Anterior cingulate cortex (tissue), 58 donors: ENCODE results near the gene CCL24.
"Not testable (repeated sequence)": the region's sequence is repeated elsewhere in the genome, so short reads cannot be mapped to it uniquely, and the experiment has no call there.

Experiments used
- DNase-seq, 58 donors: peaks; one replicate each; lab custom pipeline; 2025; lab: John Stamatoyannopoulos, UW

CCL24 gene

DNA sequence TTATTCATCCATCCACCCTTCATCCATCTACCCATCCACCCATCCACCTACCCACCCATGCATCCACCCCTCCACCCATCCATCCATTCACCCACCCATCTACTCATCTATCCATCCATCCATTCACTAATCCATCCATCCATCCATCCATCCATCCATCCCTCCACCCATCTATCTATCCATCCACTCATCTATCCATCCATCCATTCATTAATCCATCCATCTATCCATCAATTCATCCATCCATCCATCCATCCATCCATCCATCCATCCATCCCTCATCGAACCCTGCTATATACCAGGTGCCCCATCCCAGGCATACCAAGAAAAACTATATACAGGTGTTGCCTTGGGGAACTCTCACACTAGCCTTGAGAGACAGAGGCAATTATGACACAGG is 7.1 kb upstream of the CCL24 start:
- DNase-seq: no peak

DNA sequence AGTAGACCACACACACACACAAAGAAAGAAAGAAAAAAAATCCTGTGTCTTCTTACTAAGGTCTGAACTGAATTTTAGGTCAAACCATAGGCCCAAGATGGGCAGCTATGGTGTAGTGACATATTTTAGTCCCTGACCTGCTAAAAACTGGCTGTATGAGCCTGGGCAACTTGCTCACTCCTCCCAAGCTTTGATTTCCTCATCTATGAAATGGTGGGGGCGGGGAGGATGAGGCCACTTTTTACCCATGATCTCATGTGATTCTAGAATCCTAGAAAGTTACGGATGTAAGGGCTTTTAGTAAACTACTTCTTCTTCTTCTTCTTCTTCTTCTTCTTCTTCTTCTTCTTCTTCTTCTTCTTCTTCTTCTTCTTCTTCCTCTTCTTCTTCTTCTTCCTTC is 6.1 kb upstream of the CCL24 start:
- no peak for DNase-seq

DNA sequence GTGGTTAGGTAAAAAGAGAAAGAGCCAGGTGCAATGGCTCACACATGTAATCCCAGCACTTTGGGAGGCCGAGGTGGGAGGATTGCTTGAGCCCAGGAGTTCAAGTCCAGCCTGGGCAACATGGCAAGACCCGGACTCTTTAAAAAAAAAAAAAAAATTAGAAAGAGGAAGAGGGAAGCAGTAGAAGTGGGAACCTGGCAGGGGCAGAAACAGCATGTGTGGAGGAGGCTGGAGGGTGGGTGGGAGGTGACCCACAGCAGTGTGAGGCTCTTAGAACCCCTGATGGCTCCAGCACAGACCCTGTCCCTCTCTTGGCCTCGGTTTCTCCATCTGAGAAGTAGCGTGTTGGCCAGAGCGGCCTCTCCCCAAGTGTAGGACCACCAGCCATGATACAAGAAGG is 4.9 kb upstream of the CCL24 start:
- DNase-seq: no peak

DNA sequence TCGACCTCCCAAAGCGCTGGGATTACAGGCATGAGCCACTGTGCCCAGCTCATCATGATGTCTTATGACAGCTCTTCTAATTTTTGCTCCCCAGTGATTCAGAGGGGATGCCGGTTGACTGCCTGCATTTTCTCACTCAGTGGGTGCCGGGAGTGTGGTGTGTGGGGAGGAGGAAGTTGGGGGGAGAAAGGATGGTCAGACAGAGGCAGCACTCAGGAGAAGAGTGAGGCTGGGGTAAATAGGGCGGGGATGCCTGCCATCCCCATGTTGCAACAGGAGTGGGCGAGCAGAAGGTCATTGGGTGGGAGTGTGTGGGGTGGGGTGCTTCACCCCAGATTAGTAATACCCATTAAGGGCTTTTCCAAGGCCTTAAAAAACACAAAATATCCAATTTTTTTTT is 3.5 kb upstream of the CCL24 start:
- no peak for DNase-seq

DNA sequence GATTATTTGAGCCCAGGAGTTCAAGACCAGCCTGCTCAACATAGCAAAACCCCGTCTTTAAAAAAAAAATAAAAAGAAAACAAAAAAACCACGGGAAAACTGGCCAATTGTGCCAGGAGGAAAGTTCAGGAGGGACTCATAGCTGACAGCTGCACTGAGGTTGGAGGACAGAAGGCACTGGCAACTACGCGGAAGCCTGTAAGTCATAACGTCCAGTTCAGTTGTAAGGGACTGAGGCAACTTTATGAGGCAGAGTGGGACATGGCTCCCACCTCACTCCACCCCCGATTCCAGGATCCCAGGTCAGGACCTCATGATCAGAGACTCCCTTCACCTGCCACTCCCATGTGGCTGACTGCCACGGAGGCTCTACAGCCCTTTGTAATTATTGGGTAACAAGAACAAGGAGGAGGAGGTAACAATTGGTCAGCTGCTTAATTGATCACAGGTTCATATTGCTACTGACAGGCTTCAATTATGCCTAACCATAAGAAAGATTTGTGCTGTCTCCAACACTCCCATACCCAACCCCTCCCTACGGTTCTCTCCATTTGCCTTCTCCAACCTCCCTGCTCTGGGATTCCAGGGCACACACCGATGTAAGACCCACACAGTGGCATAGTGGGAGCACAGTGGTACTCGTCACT is 1.9 kb upstream of the CCL24 start:
- no peak for DNase-seq

DNA sequence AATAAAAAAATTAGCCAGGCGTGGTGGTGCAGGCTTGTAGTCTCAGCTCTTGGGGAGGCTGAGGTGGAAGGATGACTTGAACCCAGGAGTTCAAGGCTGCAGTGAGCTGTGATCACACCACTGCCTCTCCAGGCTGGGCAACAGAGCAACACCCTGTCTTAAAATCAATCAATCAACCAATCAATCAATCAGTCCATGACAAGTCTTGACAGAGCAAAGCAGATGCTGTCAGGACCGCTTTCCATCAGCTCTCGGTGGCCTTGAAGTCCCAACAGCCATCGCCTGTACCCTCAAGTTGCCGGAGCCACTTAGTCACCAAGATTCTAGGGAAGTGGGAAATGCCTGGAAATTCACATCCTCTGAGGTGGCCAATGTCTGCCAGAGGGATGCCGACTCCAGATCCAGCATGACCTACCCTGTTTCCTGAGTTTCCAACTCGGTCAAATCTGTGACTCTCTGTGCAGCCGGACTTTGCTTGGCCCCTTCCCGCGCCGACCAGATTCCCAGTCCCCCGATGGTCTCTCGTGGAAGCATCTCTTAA is 871 bp upstream of the CCL24 start:
- no peak for DNase-seq

DNA sequence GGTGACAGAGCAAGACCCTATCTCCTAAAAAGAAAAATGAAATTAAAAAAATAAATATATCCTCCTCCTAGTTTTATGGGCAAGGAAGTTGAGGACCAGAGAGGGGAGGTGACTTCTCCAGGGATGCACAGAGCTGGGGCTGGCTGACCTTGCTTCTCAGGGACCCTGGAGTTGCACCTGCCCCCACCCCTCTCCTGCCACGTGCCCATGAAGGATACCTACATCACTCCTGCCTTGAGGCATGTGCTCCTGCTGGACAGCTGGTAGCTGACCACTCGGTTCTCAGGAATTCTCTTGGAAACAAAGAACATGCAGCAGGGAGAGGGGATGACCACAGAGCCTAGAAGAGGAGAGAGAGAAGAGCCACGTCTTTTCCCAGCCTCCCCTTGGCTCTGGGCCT is 522 bp downstream of the CCL24 start:
- no peak for DNase-seq

DNA sequence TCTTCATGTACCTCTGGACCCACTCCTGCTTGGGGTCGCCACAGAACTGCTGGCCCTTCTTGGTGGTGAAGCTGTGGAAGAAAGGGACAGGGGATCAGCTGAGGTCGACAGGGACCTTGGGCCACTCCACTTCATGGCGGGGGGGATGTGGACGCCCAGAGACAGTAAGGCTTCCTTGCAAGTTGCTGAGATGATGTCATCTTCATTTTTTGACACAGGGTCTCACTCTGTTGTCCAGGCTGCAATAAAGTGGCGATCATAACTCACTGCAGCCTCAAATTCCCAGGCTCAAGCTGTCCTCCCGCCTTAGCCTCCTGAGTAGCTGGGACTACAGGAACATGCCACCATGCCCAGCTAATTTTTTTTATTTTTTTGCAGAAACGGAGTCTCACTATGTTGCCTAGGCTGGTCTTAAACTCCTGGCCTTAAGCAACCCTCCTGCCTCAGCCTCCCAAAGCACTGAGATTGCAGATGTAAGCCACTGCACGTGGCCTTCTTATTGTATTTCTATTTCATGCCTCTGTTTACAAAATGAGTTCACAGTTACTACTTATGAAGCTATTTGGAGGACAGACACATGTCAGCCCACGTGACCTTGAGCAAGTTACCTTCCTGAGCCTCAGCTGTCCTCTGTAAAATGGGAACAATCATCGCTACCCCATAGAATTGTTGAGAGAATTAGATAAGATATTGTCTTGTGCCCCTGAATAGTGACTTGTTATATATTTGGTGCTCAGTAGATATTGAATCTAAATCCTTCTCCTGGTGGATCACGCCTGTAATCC is 1.5 kb downstream of the CCL24 start:
- no peak for DNase-seq

DNA sequence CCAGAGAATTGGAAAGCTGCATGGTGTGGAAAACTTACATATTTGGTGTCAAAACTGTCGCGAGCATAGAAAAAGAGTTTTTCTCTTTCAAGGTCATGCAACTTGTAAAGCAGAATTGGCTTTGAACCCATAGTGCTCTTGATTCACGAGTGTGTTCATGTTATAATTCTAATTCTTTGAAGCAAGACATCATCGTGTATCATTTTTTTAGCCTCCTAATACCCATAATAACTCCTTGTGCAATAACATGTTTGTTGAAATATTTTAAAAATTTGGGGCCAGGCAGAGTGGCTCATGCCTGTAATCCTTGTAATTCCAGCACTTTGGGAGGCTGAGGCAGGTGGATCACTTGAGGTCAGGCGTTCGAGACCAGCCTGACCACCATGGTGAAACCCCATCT is 4.2 kb downstream of the CCL24 start:
- no peak for DNase-seq

DNA sequence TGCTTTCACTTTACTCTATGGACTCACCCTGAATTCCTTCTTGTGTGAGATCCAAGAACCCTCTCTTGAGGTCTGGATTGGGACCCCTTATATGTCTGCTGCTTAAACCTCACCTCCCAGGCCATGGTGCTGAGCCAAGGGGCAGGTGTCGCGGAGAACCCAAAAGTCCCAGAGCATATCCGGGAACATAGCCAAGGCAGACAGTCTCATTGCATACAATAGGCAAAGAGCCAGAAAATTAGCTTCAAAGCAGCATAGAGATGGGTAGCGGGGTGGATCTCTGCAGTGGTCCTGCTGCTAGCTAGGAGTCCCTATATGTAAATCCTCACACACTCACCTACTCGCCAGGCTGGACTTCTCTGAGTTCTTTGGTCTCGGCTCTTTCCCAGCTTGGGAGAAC is 5.5 kb downstream of the CCL24 start:
- no peak for DNase-seq

DNA sequence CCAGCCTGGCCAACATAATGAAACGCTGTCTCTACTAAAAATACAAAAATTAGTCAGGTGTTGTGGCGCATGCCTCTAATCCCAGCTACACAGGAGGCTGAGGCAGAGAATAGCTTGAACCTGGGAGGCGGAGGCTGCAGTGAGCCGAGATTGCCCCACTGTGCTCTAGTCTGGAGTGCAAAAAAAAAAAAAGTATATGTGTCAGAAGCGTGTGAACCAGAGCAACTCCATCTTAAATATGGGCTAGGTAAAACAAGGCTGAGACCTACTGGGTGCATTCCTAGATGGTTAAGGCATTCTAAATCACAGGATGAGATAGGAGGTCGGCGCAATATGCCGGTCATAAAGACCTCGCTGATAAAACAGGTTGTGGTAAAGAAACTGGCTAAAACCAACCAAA is 6.2 kb downstream of the CCL24 start:
- no peak for DNase-seq

DNA sequence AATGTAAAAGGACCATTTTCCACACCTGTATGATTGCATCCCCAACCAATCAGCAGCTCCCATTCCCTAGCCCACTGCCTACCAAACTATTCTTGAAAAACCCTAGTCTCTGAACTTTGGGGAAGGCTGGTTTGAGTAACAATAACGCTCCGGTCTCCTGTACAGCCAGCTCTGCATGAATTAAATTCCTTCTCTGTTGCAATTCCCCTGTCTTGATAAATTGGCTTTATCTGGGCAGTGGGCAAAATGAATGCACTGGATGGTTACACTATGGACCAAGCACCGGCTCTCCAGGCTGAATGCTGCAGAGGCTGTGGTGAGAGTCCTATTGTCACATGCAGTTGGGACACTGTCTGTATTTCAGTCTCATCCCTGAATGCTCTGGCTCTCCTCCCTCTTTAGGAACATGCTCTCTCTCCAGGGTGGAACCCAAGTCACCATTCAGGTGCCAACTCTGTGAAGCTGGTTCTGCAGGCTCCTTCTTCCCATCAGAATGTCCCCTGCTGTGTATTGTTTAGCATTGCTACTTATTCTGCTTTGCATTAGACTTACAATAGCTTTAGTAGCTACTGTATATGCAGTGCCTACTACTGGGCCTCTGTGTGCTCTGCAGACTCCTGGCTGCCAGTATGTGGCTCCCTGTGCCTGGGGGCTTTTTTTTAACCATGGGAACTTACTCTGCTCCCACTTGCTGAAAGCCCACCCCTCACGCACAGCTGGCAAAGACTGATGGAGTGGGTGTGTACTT is 6.9 kb downstream of the CCL24 start:
- DNase-seq: no peak

DNA sequence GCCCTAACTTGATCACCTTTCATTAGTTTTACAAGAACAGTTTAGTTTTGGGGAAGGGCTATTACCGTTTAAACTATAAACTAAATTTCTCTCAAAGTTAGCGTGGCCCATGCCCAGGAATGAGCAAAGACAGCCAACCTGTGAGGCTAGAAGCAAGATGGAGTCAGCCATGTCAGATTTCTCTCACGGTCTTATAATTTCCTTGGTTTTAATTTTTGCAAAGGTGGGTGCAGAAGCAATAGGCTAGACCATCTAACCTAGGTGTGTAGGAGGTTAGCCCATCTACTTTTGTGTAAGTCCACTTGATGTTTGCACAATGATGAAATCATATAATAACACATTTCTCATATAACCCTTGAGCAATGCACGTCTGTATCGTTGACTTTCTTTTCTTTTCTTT is 8.9 kb downstream of the CCL24 start:
- no peak for DNase-seq

DNA sequence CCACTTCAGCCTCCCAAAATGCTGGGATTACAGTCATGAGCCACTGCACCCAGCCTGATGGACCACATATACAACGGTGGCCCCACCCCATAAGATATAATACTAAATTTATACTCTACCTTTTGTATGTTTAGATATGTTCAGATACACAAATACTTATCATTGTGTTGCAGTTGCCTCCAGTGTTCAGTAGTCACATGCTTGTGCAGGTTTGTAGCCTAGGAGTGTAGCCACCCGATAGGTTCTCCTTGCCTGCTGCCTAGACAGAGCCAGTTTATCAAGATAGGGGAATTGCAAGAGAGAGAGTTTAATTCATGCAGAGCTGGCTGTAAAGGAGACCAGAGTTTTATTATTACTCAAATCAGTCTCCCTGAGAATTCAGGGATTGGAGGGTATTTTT is 9.6 kb downstream of the CCL24 start:
- DNase-seq: no peak

DNA sequence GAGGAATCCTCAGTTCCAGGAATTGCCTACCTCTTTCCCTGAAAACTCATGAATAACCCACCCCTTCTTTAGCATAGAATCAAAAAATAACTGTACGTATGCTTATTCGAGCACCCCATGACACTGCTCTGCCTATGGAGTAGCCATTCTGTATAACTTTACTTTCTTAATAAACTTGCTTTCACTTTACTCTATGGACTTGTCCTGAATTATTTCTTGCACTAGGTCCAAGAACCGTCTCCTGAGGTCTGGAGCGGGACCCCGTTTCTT is 11.1 kb downstream of the CCL24 start:
- DNase-seq: no peak

DNA sequence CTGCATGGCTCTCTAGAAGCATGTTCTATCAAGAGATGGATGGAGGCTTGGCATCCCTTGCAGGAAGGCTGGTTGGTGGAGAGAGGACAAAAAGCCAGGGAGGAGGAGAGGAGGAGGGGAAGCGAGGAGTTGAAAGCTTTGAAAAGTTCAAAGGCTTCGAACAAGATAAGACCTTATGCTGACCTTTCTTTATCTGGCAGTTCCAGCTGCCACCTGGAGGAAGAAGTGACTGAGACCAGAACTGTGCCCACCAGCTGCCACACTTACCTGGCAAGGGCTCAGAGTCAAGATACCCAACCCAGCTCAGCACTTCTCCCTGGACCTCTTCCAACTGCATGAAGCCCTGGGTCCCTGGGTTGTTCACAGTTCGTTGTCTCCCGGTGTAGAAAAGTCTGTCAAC is 14.8 kb downstream of the CCL24 start:
- no peak for DNase-seq

DNA sequence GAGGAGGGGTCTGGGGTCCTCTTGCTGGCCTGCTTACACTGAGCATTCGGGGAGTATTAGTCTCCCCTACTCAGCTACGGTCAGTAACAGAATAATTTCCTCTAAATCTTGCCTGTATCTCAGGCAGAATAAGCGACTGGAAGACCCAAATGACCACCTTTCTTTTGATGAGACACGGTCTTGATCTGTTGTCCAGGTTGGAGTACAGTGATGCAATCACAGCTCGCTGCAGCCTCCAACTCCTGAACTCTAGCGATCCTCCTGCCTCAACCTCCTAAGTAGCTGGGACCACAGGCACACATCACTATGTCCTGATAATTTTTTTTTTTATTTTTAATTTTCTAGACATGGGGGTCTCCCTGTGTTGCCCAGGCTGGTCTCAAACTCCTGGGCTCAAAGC is 17.2 kb downstream of the CCL24 start:
- DNase-seq: no peak

DNA sequence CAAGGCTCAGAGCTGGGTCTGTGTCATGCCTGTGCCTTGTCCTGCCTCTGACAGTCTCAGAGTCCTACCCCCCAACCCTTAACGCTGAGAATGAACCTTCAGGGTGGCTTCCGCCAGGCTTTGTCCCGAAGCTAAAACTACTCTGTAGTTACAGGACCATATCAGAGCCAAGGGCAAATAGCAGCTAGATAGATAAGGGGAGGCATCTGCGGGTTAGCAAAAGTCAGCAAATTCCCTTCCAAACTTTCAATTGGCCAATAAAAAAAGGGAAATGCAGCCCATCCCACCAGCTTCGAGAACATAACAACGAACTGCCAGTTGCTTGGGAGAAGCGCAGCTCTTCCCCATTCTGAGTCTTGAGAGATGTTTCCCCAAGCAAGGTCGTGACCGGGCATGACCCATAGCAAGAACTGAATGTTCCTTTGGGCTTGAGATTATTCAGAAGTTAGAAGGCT is 17.7 kb downstream of the CCL24 start:
- no peak for DNase-seq

DNA sequence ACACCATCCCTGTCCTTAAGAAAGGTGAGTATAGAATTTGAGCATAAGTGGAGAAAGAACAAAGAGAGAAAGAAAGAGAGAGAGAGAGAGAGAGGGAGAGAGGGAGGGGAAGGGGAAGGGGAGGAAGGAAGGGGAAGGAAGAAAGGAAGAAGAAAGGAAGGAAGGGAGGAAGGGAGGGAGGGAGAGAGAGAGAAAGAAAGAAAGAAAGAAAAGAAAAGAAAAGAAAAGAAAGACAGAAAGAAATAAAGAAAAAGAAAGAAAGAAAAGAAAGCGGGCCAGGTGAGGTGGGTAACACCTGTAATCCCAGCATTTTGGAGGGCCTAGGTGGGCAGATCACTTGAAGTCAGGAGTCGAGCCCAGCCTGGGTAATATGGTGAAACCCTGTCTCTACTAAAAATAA is 19.9 kb downstream of the CCL24 start:
- DNase-seq: no peak

DNA sequence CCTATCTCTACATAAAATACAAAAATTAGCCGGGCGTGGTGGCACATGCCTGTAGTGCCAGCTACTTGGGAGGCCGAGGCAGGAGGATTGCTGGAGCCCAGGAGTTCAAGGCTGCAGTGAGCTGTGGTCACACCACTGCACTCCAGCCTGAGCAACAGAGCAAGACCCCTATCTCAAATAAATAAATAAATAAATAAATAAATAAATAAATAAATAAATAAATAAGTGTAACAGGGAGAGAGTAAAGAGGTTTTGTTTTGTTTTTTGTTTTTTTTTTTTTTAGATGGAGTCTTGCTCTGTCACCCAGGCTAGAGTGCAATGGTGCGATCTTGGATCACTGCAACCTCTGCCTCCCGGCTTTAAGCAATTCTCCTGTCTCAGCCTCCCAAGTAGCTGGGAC is 21.0 kb downstream of the CCL24 start:
- not testable (repeated sequence) for DNase-seq

DNA sequence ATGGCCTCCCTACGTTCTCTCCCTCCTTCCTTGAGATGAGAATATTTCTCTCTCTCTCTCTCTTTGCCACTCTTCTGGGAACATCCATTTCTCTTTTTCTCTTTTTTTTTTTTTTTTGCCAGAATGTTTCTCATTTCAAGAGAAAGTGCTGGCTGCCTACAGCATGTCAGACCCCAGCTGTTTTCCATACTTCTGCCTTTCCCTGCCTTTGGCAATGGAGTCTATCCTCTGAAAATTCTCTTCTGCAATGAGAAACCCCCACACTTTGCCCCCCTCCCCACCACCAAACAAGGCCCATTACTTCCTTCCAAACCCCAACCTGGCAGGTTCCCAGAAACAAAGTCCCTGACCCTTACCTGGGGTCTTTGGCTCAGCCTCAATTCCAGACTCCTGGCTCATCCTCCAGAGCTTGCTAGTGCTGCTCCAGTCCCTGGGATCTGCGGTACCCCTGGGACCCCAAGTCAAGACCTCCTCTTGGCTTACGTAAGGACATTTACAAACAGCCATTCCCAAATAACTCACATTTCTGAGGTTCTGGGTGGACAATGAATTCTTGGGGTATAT is 24.2 kb downstream of the CCL24 start:
- DNase-seq: no peak
